Measurements from ENCODE around the gene FAM241B. TPM values are rescaled to one million over a fixed set of nuclear protein-coding genes. Genes with fewer than 3 reads are reported as not detected.

FAM241B gene
- total and polyA plus RNA-seq, 2 of the 4 experiments (the other 2 are of a cell fraction): 0.18 to 1.4 TPM

- Histone ChIP-seq H3K4me2 (ENCODE audit: low read depth, low read length) (no peak overlapping the region), H3K9ac (ENCODE audit: low read depth, low read length) (no peak overlapping the region), H3K9me1 (ENCODE audit: insufficient read depth, low read length) (no peaks in the 10 kb centered on the region), H3K4ac (ENCODE audit: low read depth, low read length) (no peak overlapping the region), H2AK5ac (ENCODE audit: low read depth, low read length) (no peak overlapping the region), H2BK120ac (ENCODE audit: low read depth, low read length) (no peak overlapping the region), H4K8ac (ENCODE audit: low read depth in 2 of 2, low read length in 2 of 2) (no peak overlapping the region), H4K91ac (ENCODE audit: insufficient read depth, low read depth, low read length) (no peak overlapping the region), H3K9me3 (ENCODE audit: control insufficient read depth, insufficient read depth, low read length) (no peaks in the 10 kb centered on the region), H3K18ac (ENCODE audit: low read depth, low read length) (no peak overlapping the region), H3K36me3 (ENCODE audit: control insufficient read depth, insufficient read depth, low read length) (no peaks in the 10 kb centered on the region), H2BK20ac (ENCODE audit: low read depth, low read length) (no peak overlapping the region), H4K20me1 (ENCODE audit: insufficient read depth, low read length) (no peaks in the 10 kb centered on the region), H2BK15ac (ENCODE audit: low read depth, low read length) (no peak overlapping the region), H2AK9ac (replicated peaks; ENCODE audit: low read depth, low read length, poor library complexity) (no peak overlapping the region), H3K27me3 (ENCODE audit: control insufficient read depth, insufficient read depth, low read length) (peaks cover 15% of the 10 kb centered on the region), H4K5ac (ENCODE audit: low read depth, low read length) (no peak overlapping the region), H3K4me3 (ENCODE audit: insufficient read depth, low read depth, low read length) (no peak overlapping the region), H2BK5ac (ENCODE audit: low read depth, low read length, poor library complexity, severe bottlenecking) (no peak overlapping the region), H3K14ac (replicated peaks; ENCODE audit: low read depth, low read length) (no peak overlapping the region), H3K79me1 (ENCODE audit: low read depth in 1 of 2, low read length in 2 of 2) (no peaks in the 10 kb centered on the region), H3K27ac (ENCODE audit: insufficient read depth, low read length) (no peak overlapping the region), H2AFZ (replicated peaks; ENCODE audit: low read length, poor library complexity) (no peak overlapping the region), H3K23ac (ENCODE audit: low read depth, low read length) (no peak overlapping the region), H3K4me1 (ENCODE audit: control insufficient read depth, insufficient read depth, low read length) (no peaks in the 10 kb centered on the region), H3K56ac (ENCODE audit: extremely low read depth, insufficient read depth, low read length) (no peak overlapping the region)
- no CpG with 5 or more reads among the region's 3 CpGs for WGBS, 2 experiments (ENCODE audit: extremely low coverage in 2 of 2, insufficient read length in 1 of 2)
- CTCF ChIA-PET: no interaction called here
- DNase-seq: no peak
- no TSS peak for BruUV-seq (replicated peaks)
- TF ChIP-seq CHD1 (IDR thresholded peaks at IDR 0.05; ENCODE audit: low read depth, low read length) (no peak), MAFK (IDR thresholded peaks at IDR 0.05; ENCODE audit: low read depth, low read length) (no peak), RCOR1 (IDR thresholded peaks at IDR 0.05; ENCODE audit: insufficient replicate concordance, low read length) (no peak), NFE2L2 (IDR thresholded peaks at IDR 0.05; ENCODE audit: low read depth, low read length) (no peak), USF2 (IDR thresholded peaks at IDR 0.05; ENCODE audit: low read depth, low read length) (no peak), SMC3 (IDR thresholded peaks at IDR 0.05; ENCODE audit: low read depth, low read length) (no peak), POLR2A (IDR thresholded peaks at IDR 0.05; ENCODE audit: low read depth, low read length) (no peak), CTCF (conservative IDR thresholded peaks at IDR 0.05; ENCODE audit: low read depth, low read length) (no peak), RAD21 (IDR thresholded peaks at IDR 0.05; ENCODE audit: low read length) (no peak)
- no peak for ATAC-seq (ENCODE audit: low read depth)
- intact Hi-C loops (cut with micrococcal nuclease): no loop called here
- POLR2A ChIA-PET (ENCODE audit: unreplicated experiment): no interaction called here
- in situ Hi-C loops (cut with MboI; ENCODE audit: low sequenced_read_pairs): no loop called here
- dilution Hi-C loops (cut with HindIII; ENCODE audit: low sequenced_read_pairs, unreplicated experiment): no loop called here
Measured at GRCh38 chr10:69588358-69588757, 41.7 kb upstream of the FAM241B start.

Measured in IMR-90 (cell line).